Measurements from ENCODE around the gene IRAK2.

DNA sequence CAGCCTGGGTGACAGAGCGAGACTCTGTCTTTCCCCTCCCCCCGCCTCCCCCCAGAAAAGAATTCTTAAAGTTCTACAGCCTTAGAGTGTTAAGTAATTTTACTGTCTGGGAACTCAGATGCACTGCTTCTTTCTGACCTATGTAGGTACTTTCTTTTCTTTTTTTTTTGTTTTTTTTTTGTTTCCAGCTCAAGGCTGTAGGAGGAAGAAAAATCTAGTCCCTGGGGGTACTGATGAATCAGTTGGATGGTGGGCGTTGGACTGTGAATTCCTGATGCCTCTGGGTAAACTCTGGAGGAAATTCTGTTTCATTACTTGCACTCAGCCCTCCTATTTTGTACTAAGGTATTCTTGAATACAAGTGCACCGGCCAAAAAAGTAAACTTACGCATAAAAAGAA is 117.2 kb downstream of the IRAK2 start:
- TF ChIP-seq POLR2A (IDR thresholded peaks at IDR 0.05; ENCODE audit: low read length) (no peak), HOXB13 (CRISPR knock-in tag; IDR thresholded peaks at IDR 0.05; ENCODE audit: low read depth) (no peak), JUNB (IDR thresholded peaks at IDR 0.05) (no peak)
- TF ChIP-seq, protein P1, sequence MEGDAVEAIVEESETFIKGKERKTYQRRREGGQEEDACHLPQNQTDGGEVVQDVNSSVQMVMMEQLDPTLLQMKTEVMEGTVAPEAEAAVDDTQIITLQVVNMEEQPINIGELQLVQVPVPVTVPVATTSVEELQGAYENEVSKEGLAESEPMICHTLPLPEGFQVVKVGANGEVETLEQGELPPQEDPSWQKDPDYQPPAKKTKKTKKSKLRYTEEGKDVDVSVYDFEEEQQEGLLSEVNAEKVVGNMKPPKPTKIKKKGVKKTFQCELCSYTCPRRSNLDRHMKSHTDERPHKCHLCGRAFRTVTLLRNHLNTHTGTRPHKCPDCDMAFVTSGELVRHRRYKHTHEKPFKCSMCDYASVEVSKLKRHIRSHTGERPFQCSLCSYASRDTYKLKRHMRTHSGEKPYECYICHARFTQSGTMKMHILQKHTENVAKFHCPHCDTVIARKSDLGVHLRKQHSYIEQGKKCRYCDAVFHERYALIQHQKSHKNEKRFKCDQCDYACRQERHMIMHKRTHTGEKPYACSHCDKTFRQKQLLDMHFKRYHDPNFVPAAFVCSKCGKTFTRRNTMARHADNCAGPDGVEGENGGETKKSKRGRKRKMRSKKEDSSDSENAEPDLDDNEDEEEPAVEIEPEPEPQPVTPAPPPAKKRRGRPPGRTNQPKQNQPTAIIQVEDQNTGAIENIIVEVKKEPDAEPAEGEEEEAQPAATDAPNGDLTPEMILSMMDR (IDR thresholded peaks at IDR 0.05), result no peak

All from A549 (cell line).